Suprapubic skin (tissue), 3 donors: ENCODE results near the gene ABCG4.

ENCODE experiments used
- CTCF ChIP-seq, 2 donors: fragments of 200-600 bp in 1 of 2; fragments of 450-650 bp in 1 of 2; sonication (generic) in 1 of 2; IDR thresholded peaks; one replicate each; pipeline ENCODE4 v1.5.1; 2016 to 2019; ENCODE audit warnings: antibody characterized with exemption in 2 of 2, mild to moderate bottlenecking in 1 of 2, moderate library complexity in 1 of 2
- POLR2A ChIP-seq, 2 donors: fragments of 450-650 bp; IDR thresholded peaks; one replicate each; pipeline ENCODE4 v1.6.1; 2017; ENCODE audit warnings: antibody characterized with exemption in 2 of 2, mild to moderate bottlenecking in 2 of 2, moderate library complexity in 2 of 2

DNA sequence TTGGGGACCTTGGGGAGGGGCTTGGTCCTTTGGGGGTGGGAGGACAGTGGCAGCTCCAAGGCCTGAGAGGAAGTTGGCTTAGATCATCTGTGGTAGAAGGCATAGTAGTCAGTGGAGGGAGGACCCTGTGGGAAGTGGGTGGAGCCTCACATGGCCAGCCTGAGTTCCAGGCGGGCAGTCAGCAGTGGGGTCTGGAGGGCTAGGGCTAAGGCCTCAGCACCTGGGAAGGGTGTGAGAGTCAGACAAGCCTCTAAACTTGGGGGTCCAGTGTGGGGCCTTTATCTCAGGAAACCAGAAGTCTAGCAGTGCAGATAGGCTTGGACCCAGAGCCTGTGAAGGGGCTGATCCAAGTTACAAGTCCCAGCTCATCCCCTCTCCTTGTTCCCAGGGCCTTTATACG, 23.7 kb downstream of the ABCG4 start:
- TF ChIP-seq CTCF (IDR thresholded peaks at IDR 0.05): no peak
- TF ChIP-seq POLR2A (IDR thresholded peaks at IDR 0.05): no peak
